ES-I3 (cell line): ENCODE data around the gene MS4A1.
"Not testable (repeated sequence)": the region's sequence is repeated elsewhere in the genome, so short reads cannot be mapped to it uniquely, and the experiment has no call there.

Experiments
- H3K36me3 ChIP-seq: 2 replicates; pipeline ENCODE4 v1.6.1; 2013; ENCODE audit warnings: mild to moderate bottlenecking, low read length, control low read depth, moderate library complexity; ENCODE audit not compliant: insufficient read depth
- H3K4me1 ChIP-seq: 2 replicates; pipeline ENCODE4 v1.6.1; 2013; ENCODE audit warnings: mild to moderate bottlenecking, control low read depth, low read length; ENCODE audit not compliant: insufficient read depth
- H3K9ac ChIP-seq: 2 replicates; pipeline ENCODE4 v1.6.1; 2013; ENCODE audit warnings: low read depth, mild to moderate bottlenecking, low read length, moderate library complexity
- H3K9me3 ChIP-seq: 2 replicates; pipeline ENCODE4 v1.6.1; 2013; ENCODE audit warnings: mild to moderate bottlenecking, low read length, moderate library complexity; ENCODE audit not compliant: control insufficient read depth, insufficient read depth

Gene MS4A1

GRCh38 chr11:60455531-60456042 lies at the start of gene MS4A1:
Gene MS4A1 (plus strand): TSS chr11:60455847. CDS start chr11:60462375, 6,528 bp downstream.
- Histone ChIP-seq H3K9me3 (no peaks in the 10 kb centered on the region), H3K4me1 (no peaks in the 10 kb centered on the region), H3K36me3 (no peaks in the 10 kb centered on the region), H3K9ac (no peak within 1 kb of the TSS)

- H3K4me1 ChIP-seq: no peaks in the 10 kb centered on the region
- no peaks in the 10 kb centered on the region for H3K36me3 ChIP-seq
- H3K9ac ChIP-seq: no peak overlapping the region
- H3K9me3 ChIP-seq: no peaks in the 10 kb centered on the region
Observed at GRCh38 chr11:60420015-60420414, 35.6 kb upstream of the MS4A1 start.

- H3K36me3 ChIP-seq: no peaks in the 10 kb centered on the region
- H3K9me3 ChIP-seq: no peaks in the 10 kb centered on the region
- no peak overlapping the region for H3K9ac ChIP-seq
- H3K4me1 ChIP-seq: no peaks in the 10 kb centered on the region
Observed at GRCh38 chr11:60422609-60423008, 33.0 kb upstream of the MS4A1 start.

- H3K4me1 ChIP-seq: no peaks in the 10 kb centered on the region
- H3K9me3 ChIP-seq: no peaks in the 10 kb centered on the region; the same call in 1 of the 2 replicates
- H3K9ac ChIP-seq: no peak overlapping the region
- H3K36me3 ChIP-seq: no peaks in the 10 kb centered on the region
Observed at GRCh38 chr11:60428517-60428916, 27.1 kb upstream of the MS4A1 start.

DNA sequence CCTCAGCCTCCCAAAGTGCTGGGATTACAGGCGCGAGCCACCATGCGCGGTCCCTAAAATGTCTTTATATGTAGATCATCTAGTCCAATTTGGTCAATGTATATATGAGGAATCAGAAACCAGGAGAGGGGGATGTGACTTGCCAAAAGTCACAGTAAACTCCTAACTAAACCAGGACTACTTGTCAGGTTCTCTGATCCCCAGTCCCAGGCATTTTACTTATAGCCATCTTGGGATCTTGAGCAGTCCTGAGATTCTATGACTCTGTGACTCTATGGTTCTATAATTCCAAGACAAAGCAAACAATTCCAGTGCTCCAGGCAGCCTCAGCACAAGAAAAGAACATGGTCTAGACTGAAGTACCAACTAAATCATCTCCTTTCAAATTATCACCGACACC lies 26.4 kb upstream of the MS4A1 start, which contains the start of gene MS4A5:
TSS of gene MS4A5 (plus strand) at position 301 of the 400 bp plus-strand sequence. CDS start 103 bp downstream, outside the sequence.
- Histone ChIP-seq H3K9me3 (no peaks in the 10 kb centered on the region; the same call in 1 of the 2 replicates), H3K4me1 (no peaks in the 10 kb centered on the region), H3K9ac (no peak within 1 kb of the TSS), H3K36me3 (no peaks in the 10 kb centered on the region)

GRCh38 chr11:60431251-60431650 lies 24.4 kb upstream of the MS4A1 start:
- no peak overlapping the region for H3K9ac ChIP-seq

GRCh38 chr11:60433401-60433800 lies 22.2 kb upstream of the MS4A1 start:
- no peaks in the 10 kb centered on the region for H3K4me1 ChIP-seq
- H3K9me3 ChIP-seq: no peaks in the 10 kb centered on the region; the same call in 1 of the 2 replicates
- no peaks in the 10 kb centered on the region for H3K36me3 ChIP-seq
- no peak overlapping the region for H3K9ac ChIP-seq

More at GRCh38 chr11:60431251-60431650, 24.4 kb upstream of the MS4A1 start:
- Histone ChIP-seq H3K9me3 (no peaks in the 10 kb centered on the region; the same call in 1 of the 2 replicates), H3K36me3 (no peaks in the 10 kb centered on the region), H3K4me1 (no peaks in the 10 kb centered on the region)

- H3K36me3 ChIP-seq: no peaks in the 10 kb centered on the region
- no peak overlapping the region for H3K9ac ChIP-seq
- H3K9me3 ChIP-seq: no peaks in the 10 kb centered on the region
- H3K4me1 ChIP-seq: no peaks in the 10 kb centered on the region
Observed at GRCh38 chr11:60447070-60447469, 8.6 kb upstream of the MS4A1 start.

GRCh38 chr11:60447846-60448245 lies 7.8 kb upstream of the MS4A1 start:
- H3K4me1 ChIP-seq: no peaks in the 10 kb centered on the region
- H3K9ac ChIP-seq: no peak overlapping the region
- H3K9me3 ChIP-seq: no peaks in the 10 kb centered on the region
- H3K36me3 ChIP-seq: no peaks in the 10 kb centered on the region

DNA sequence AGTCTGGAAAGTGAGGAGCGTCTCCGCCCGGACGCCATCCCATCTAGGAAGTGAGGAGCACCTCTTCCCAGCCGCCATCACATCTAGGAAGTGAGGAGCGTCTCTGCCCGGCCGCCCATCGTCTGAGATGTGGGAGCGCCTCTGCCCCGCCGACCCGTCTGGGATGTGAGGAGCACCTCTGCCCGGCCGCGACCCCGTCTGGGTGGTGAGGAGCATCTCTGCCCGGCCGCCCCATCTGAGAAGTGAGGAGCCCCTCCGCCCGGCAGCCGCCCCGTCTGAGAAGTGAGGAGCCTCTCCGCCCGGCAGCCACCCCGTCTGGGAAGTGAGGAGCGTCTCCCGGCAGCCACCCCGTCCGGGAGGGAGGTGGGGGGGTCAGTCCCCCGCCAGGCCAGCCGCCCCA lies 4.5 kb upstream of the MS4A1 start:
- not testable (repeated sequence) for H3K9me3 ChIP-seq, H3K4me1 ChIP-seq, H3K9ac ChIP-seq, H3K36me3 ChIP-seq

DNA sequence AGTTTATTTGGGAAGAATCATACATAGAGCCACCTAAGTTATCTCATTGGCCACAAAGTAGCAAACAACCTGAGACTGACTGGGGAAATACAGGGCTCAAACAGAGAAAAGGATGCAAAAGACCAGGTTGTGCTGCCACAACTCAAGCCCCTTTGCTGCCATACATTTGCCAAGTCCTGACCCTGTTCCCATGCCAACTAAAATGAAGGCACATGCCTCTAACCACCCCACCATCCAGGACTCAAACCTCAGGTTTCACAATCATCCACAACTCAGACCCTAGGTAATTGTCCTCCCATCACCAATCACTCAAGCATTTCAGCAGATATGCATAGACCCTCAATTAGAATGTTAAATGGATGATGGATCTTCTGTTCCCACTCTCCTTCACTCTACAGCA lies 1.4 kb upstream of the MS4A1 start:
- Histone ChIP-seq H3K36me3 (no peaks in the 10 kb centered on the region), H3K4me1 (no peaks in the 10 kb centered on the region), H3K9ac (no peak overlapping the region), H3K9me3 (no peaks in the 10 kb centered on the region)

- H3K9ac ChIP-seq: no peak overlapping the region
- no peaks in the 10 kb centered on the region for H3K4me1 ChIP-seq
- H3K9me3 ChIP-seq: no peaks in the 10 kb centered on the region
- no peaks in the 10 kb centered on the region for H3K36me3 ChIP-seq
Observed at GRCh38 chr11:60457576-60457975, 1.9 kb downstream of the MS4A1 start.

- Histone ChIP-seq H3K4me1 (no peaks in the 10 kb centered on the region), H3K9me3 (no peaks in the 10 kb centered on the region), H3K9ac (no peak overlapping the region), H3K36me3 (no peaks in the 10 kb centered on the region)
Observed at GRCh38 chr11:60459345-60459744, 3.7 kb downstream of the MS4A1 start.

GRCh38 chr11:60468829-60469228 lies 13.2 kb downstream of the MS4A1 start:
- H3K36me3 ChIP-seq: no peaks in the 10 kb centered on the region

DNA sequence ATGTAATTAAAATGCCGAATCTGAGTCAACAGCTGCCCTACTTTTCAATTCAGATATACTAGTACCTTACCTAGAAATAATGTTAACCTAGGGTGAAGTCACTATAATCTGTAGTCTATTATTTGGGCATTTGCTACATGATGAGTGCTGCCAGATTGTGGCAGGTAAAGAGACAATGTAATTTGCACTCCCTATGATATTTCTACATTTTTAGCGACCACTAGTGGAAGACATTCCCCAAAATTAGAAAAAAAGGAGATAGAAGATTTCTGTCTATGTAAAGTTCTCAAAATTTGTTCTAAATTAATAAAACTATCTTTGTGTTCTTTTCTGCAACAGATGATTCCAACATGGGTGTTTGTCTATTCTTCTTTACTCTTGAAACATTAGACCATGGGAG lies 14.1 kb downstream of the MS4A1 start:
- Histone ChIP-seq H3K4me1 (no peaks in the 10 kb centered on the region), H3K9ac (no peak overlapping the region), H3K9me3 (no peaks in the 10 kb centered on the region), H3K36me3 (no peaks in the 10 kb centered on the region)

More at GRCh38 chr11:60468829-60469228, 13.2 kb downstream of the MS4A1 start:
- H3K4me1 ChIP-seq: no peaks in the 10 kb centered on the region
- no peak overlapping the region for H3K9ac ChIP-seq
- H3K9me3 ChIP-seq: no peaks in the 10 kb centered on the region
